Endothelial cell of umbilical vein (primary cell): ENCODE results near the gene TMEM89. TPM values are rescaled to one million over a fixed set of nuclear protein-coding genes. Genes with fewer than 3 reads are reported as not detected.

ENCODE experiments used
- BruUV-seq: library from RNA; stranded (reverse); fragments of 400-500 nt; replicated peaks from 2 replicates; lab custom pipeline; 2021; lab: Mats Ljungman, UMichigan
- CTCF ChIA-PET: fragments of 300-600, 350-600 bp; sonication (Branson Sonifier 250); formaldehyde crosslinking; loops from one replicate; lab custom pipeline; 2021; ENCODE audit warnings: antibody characterized with exemption, inconsistent platforms; lab: Charles Lee
- POLR2A ChIA-PET: fragments of 300-600, 350-600 bp; sonication (Branson Sonifier 250); formaldehyde crosslinking; loops from one replicate; lab custom pipeline; 2021; ENCODE audit warnings: antibody characterized with exemption, inconsistent platforms; lab: Charles Lee
- DNase-seq: peaks from one replicate; pipeline ENCODE4 v3.0.0-alpha.2; 2011; ENCODE audit warnings: low read depth, low spot score
- FAIRE-seq: peaks from 2 replicates; lab custom pipeline; 2011; peaks lifted over from hg19 to GRCh38; lab: Jason Lieb, UNC
- H2AFZ ChIP-seq: 2 replicates; pipeline ENCODE4 v1.6.0; 2012; ENCODE audit warnings: low read depth, low read length, control low read depth, inconsistent platforms
- H3K27ac ChIP-seq: 2 replicates; pipeline ENCODE4 v1.5.1; 2011; ENCODE audit warnings: low read depth, mild to moderate bottlenecking, control low read depth, low read length, moderate library complexity; ENCODE audit not compliant: insufficient read depth
- H3K27me3 ChIP-seq, 2 experiments: 2 replicates each; pipeline versions ENCODE4 v1.6.0 to v1.6.1; 2011; ENCODE audit warnings: low read length in 2 of 2, mixed read lengths in 1 of 2; ENCODE audit not compliant: control insufficient read depth in 2 of 2, insufficient read depth in 2 of 2
- H3K36me3 ChIP-seq, 2 experiments: 2 replicates in 1 of 2; 3 replicates in 1 of 2; pipeline ENCODE4 v1.5.1; 2011; ENCODE audit warnings: low read length in 2 of 2, mild to moderate bottlenecking in 1 of 2, moderate library complexity in 1 of 2; ENCODE audit not compliant: control insufficient read depth in 2 of 2, insufficient read depth in 2 of 2; ENCODE audit errors: extremely low read depth in 1 of 2
- H3K4me1 ChIP-seq: 3 replicates; pipeline ENCODE4 v1.5.1; 2011; ENCODE audit warnings: mild to moderate bottlenecking, low read length; ENCODE audit not compliant: control insufficient read depth, insufficient read depth; ENCODE audit errors: extremely low read depth
- H3K4me2 ChIP-seq: 2 replicates; pipeline ENCODE4 v1.6.1; 2011; ENCODE audit warnings: low read length, control low read depth, mixed read lengths; ENCODE audit not compliant: insufficient read depth
- H3K4me3 ChIP-seq, 3 experiments: fragments of 200-600 bp in 1 of 3; sonication (generic), shearing (Covaris generic) in 1 of 3; replicated peaks in 1 of 3; 2 replicates each; pipeline ENCODE4 v1.5.1; 2011 to 2016; ENCODE audit warnings: control low read depth in 3 of 3, low read length in 3 of 3, mild to moderate bottlenecking in 2 of 3, inconsistent platforms in 1 of 3, low read depth in 1 of 3, moderate library complexity in 1 of 3; ENCODE audit not compliant: insufficient read depth in 1 of 3
- H3K79me2 ChIP-seq: 2 replicates; pipeline ENCODE4 v1.6.0; 2012; ENCODE audit warnings: low read length, inconsistent platforms; ENCODE audit not compliant: control insufficient read depth, insufficient read depth
- H3K9ac ChIP-seq: replicated peaks from 2 replicates; pipeline ENCODE3; 2011; ENCODE audit warnings: low read length, control low read depth; ENCODE audit not compliant: insufficient read depth; ENCODE audit errors: extremely low read depth
- H3K9me1 ChIP-seq: replicated peaks from 3 replicates; pipeline ENCODE4 v1.6.0; 2011; ENCODE audit warnings: mild to moderate bottlenecking, low read length; ENCODE audit not compliant: control insufficient read depth, insufficient read depth; ENCODE audit errors: extremely low read depth
- H3K9me3 ChIP-seq: replicated peaks from 2 replicates; pipeline ENCODE4 v1.5.1; 2012; ENCODE audit warnings: low read length, inconsistent platforms; ENCODE audit not compliant: control insufficient read depth, insufficient read depth
- H4K20me1 ChIP-seq: replicated peaks from 2 replicates; pipeline ENCODE3; 2011; ENCODE audit warnings: mild to moderate bottlenecking, low read length; ENCODE audit not compliant: control insufficient read depth, insufficient read depth; ENCODE audit errors: extremely low read depth
- EZH2 ChIP-seq: IDR thresholded peaks from 2 replicates; pipeline ENCODE4 v1.6.1; 2012; ENCODE audit warnings: borderline replicate concordance, low read depth, mild to moderate bottlenecking, moderate library complexity, low read length, inconsistent platforms; ENCODE audit not compliant: severe bottlenecking
- FOS ChIP-seq: IDR thresholded peaks from 2 replicates; pipeline ENCODE4 v1.6.1; 2011; ENCODE audit warnings: mild to moderate bottlenecking, low read length, moderate library complexity, borderline replicate concordance; ENCODE audit not compliant: insufficient read depth
- GATA2 ChIP-seq: IDR thresholded peaks from 2 replicates; pipeline ENCODE4 v1.7.0; 2011; ENCODE audit warnings: low read depth, mild to moderate bottlenecking, moderate library complexity, mixed read lengths, low read length; ENCODE audit not compliant: insufficient read length, insufficient read depth
- MYC ChIP-seq: IDR thresholded peaks from one replicate; pipeline ENCODE4 v1.6.1; 2011; ENCODE audit warnings: mild to moderate bottlenecking, low read depth, low read length
- POLR2A ChIP-seq: IDR thresholded peaks from 2 replicates; pipeline ENCODE4 v1.6.1; 2012; ENCODE audit warnings: low read depth, mild to moderate bottlenecking, control low read depth, low read length
- POLR2AphosphoS5 ChIP-seq: IDR thresholded peaks from 2 replicates; pipeline ENCODE4 v1.6.1; 2012; ENCODE audit warnings: low read depth, mild to moderate bottlenecking, control low read depth, low read length, moderate library complexity; ENCODE audit not compliant: insufficient read depth
- dilution Hi-C: fragments of 300-500 bp; cut with MboI; formaldehyde crosslinking; loops from one replicate; pipeline ENCODE4 v1.15.0; 2019; ENCODE audit warnings: low sequenced_read_pairs; ENCODE audit not compliant: extremely low pct_ligation_motif_present
- intact Hi-C: fragments of 100-400 bp; cut with micrococcal nuclease; formaldehyde crosslinking; loops from one replicate; pipeline ENCODE4 v1.10.0; 2022
- polyA plus RNA-seq, 4 experiments: library from polyadenylated mRNA; depleted of rRNA in 3 of 4; stranded (reverse) in 3 of 4; unstranded in 1 of 4; fragments of >200 nt; gene quantifications; 2 replicates each; pipeline versions ENCODE4 v1.2.1 to v1.2.3, GENCODE V29; 2011 to 2012; ENCODE audit warnings: missing spikeins in 1 of 4
- total RNA-seq: library from RNA; stranded (reverse); gene quantifications from 2 replicates; pipeline ENCODE4 v1.2.3, GENCODE V29; 2021
- TF ChIP-seq, protein P1 (sequence below), 2 donors: IDR thresholded peaks; 1 replicate in 1 of 2; 2 replicates in 1 of 2; pipeline ENCODE4 v1.5.1; 2011; ENCODE audit warnings: low read length in 2 of 2, mild to moderate bottlenecking in 2 of 2, moderate library complexity in 2 of 2, control low read depth in 1 of 2, inconsistent platforms in 1 of 2, low read depth in 1 of 2; ENCODE audit not compliant: insufficient read depth in 1 of 2; ENCODE audit errors: extremely low read depth in 1 of 2
- TF ChIP-seq, protein P2 (sequence below): IDR thresholded peaks from 2 replicates; pipeline ENCODE4 v1.6.1; 2011; ENCODE audit not compliant: insufficient read depth, insufficient read length

Gene TMEM89
- total and polyA plus RNA-seq, 2 donors (not counting 3 experiments of a cell fraction or from before 2014, with no cell fraction given), result not detected

DNA sequence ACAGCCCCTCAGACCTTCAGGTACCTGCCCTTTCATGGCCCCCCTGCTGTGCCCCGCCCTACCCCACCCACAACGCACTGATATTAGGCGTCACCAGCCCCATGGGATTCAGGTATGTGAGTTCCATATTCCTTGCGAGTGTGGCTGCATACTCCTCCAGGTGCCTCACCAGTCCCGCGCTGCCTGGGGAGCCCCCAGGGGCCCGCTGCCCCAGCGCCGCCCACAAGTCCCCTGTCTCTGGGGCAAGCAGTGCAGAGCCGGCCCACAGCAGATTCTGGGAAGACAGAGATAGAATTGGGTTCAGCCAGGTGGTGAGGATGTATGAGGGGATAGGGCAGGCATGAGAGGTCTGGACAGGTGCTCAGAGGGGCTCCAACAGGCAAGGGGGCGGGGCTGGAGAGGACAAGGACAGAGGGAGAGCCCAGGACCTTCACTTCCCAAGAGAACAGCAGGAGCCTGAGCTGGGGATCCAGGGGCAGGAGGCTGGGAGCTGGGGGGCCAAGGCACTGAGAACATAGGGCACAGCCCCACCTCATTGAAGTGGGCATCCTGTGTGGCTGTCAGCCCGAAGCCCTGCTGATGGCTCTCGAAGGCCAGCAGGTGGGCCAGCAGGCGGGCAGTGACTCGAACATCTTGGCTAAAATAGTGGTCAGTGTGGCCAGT is 26.8 kb upstream of the TMEM89 start:
- ChIA-PET POLR2A (no interaction called here), CTCF (interaction anchor here (0.7 to 2.9 kb wide), 4 partner anchors 13 to 318 kb away, joined by 3 to 11 read pairs (median 4); partner anchors contain the start of gene SLC26A6)
- Histone ChIP-seq H3K4me1 (no peaks in the 10 kb centered on the region), H3K79me2 (no peaks in the 10 kb centered on the region), H3K9me1 (no peaks in the 10 kb centered on the region), H3K27ac (no peak overlapping the region), H3K4me3 (no peak overlapping the region), H2AFZ (no peak overlapping the region), H3K9me3 (no peaks in the 10 kb centered on the region), H3K4me2 (no peak overlapping the region), H3K27me3 (no peaks in the 10 kb centered on the region), H4K20me1 (no peaks in the 10 kb centered on the region), H3K36me3 (no peaks in the 10 kb centered on the region), H3K9ac (no peak overlapping the region)
- no peak for TF ChIP-seq FOS
- TF ChIP-seq POLR2AphosphoS5, result no peak
- TF ChIP-seq, protein P1, sequence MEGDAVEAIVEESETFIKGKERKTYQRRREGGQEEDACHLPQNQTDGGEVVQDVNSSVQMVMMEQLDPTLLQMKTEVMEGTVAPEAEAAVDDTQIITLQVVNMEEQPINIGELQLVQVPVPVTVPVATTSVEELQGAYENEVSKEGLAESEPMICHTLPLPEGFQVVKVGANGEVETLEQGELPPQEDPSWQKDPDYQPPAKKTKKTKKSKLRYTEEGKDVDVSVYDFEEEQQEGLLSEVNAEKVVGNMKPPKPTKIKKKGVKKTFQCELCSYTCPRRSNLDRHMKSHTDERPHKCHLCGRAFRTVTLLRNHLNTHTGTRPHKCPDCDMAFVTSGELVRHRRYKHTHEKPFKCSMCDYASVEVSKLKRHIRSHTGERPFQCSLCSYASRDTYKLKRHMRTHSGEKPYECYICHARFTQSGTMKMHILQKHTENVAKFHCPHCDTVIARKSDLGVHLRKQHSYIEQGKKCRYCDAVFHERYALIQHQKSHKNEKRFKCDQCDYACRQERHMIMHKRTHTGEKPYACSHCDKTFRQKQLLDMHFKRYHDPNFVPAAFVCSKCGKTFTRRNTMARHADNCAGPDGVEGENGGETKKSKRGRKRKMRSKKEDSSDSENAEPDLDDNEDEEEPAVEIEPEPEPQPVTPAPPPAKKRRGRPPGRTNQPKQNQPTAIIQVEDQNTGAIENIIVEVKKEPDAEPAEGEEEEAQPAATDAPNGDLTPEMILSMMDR (IDR thresholded peaks at IDR 0.05; ENCODE audit: extremely low read depth in 1 of 2, insufficient read depth in 1 of 2, low read depth in 1 of 2, low read length in 2 of 2), result no peak
- no peak for TF ChIP-seq POLR2A
- TF ChIP-seq, protein P2, sequence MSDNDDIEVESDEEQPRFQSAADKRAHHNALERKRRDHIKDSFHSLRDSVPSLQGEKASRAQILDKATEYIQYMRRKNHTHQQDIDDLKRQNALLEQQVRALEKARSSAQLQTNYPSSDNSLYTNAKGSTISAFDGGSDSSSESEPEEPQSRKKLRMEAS, result no peak
- no peak for TF ChIP-seq GATA2
- TF ChIP-seq EZH2, result no peak
- TF ChIP-seq MYC, result no peak
- DNase-seq (no peak), FAIRE-seq (no peak)
- intact Hi-C loops, result no loop called here
- no TSS peak for BruUV-seq
- dilution Hi-C loops, result no loop called here
